Measurements from ENCODE around the gene BCKDK.
"Not testable (repeated sequence)": the region's sequence is repeated elsewhere in the genome, so short reads cannot be mapped to it uniquely, and the experiment has no call there.

The BCKDK gene

GRCh38 chr16:31094424-31095120, 13.6 kb upstream of the BCKDK start, which contains the start of gene VKORC1:
VKORC1 (minus strand) TSS chr16:31094797; CDS start chr16:31094729, 68 bp downstream.
- no peak for TF ChIP-seq EZH2phosphoT487 (IDR thresholded peaks at IDR 0.05; ENCODE audit: borderline replicate concordance, low read length)
- TF ChIP-seq, protein P1, sequence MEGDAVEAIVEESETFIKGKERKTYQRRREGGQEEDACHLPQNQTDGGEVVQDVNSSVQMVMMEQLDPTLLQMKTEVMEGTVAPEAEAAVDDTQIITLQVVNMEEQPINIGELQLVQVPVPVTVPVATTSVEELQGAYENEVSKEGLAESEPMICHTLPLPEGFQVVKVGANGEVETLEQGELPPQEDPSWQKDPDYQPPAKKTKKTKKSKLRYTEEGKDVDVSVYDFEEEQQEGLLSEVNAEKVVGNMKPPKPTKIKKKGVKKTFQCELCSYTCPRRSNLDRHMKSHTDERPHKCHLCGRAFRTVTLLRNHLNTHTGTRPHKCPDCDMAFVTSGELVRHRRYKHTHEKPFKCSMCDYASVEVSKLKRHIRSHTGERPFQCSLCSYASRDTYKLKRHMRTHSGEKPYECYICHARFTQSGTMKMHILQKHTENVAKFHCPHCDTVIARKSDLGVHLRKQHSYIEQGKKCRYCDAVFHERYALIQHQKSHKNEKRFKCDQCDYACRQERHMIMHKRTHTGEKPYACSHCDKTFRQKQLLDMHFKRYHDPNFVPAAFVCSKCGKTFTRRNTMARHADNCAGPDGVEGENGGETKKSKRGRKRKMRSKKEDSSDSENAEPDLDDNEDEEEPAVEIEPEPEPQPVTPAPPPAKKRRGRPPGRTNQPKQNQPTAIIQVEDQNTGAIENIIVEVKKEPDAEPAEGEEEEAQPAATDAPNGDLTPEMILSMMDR (IDR thresholded peaks at IDR 0.05; ENCODE audit: low read depth, low read length, poor library complexity, severe bottlenecking) = peak; percentile 9
- Histone ChIP-seq H3K27me3 (ENCODE audit: control insufficient read depth, low read length) (no peaks in the 10 kb centered on the region), H4K20me1 (ENCODE audit: control insufficient read depth, insufficient read depth, low read depth, low read length) (no peaks in the 10 kb centered on the region), H3K4me3 (ENCODE audit: low read length) (peak within 1 kb of the TSS; percentile 88), H3K9me3 (ENCODE audit: control insufficient read depth, insufficient read depth, low read length) (no peaks in the 10 kb centered on the region), H3F3A (ENCODE audit: control insufficient read depth, insufficient read depth) (no peaks in the 10 kb centered on the region), H3K9me2 (replicated peaks; ENCODE audit: control insufficient read depth, low read length) (no peaks in the 10 kb centered on the region), H3K4me1 (ENCODE audit: control insufficient read depth, low read length) (peaks cover 16% of the 10 kb centered on the region), H3K27ac (ENCODE audit: low read depth, low read length) (peak within 1 kb of the TSS; percentile 70), H3K36me3 (ENCODE audit: control insufficient read depth, low read length) (peaks cover 13% of the 10 kb centered on the region), H3K79me2 (ENCODE audit: control insufficient read depth, low read length) (peaks cover 30% of the 10 kb centered on the region), H3K4me2 (ENCODE audit: low read length) (peak within 1 kb of the TSS; percentile 91)

GRCh38 chr16:31099860-31100638, 8.1 kb upstream of the BCKDK start:
- Histone ChIP-seq H3K9me3 (ENCODE audit: control insufficient read depth, insufficient read depth, low read length) (no peaks in the 10 kb centered on the region), H3K27ac (ENCODE audit: low read depth, low read length) (no peak overlapping the region), H3K4me3 (ENCODE audit: low read length) (no peak overlapping the region), H3K36me3 (ENCODE audit: control insufficient read depth, low read length) (no peaks in the 10 kb centered on the region), H3K4me2 (ENCODE audit: low read length) (no peak overlapping the region), H3K4me1 (ENCODE audit: control insufficient read depth, low read length) (peaks cover 8% of the 10 kb centered on the region), H4K20me1 (ENCODE audit: control insufficient read depth, insufficient read depth, low read depth, low read length) (no peaks in the 10 kb centered on the region), H3K27me3 (ENCODE audit: control insufficient read depth, low read length) (no peaks in the 10 kb centered on the region), H3K9me2 (replicated peaks; ENCODE audit: control insufficient read depth, low read length) (no peaks in the 10 kb centered on the region), H3F3A (ENCODE audit: control insufficient read depth, insufficient read depth) (no peaks in the 10 kb centered on the region), H3K79me2 (ENCODE audit: control insufficient read depth, low read length) (no peaks in the 10 kb centered on the region)
- TF ChIP-seq, protein P1 (IDR thresholded peaks at IDR 0.05; ENCODE audit: low read depth, low read length, poor library complexity, severe bottlenecking) = no peak
- TF ChIP-seq EZH2phosphoT487 (IDR thresholded peaks at IDR 0.05; ENCODE audit: borderline replicate concordance, low read length) = no peak

- not testable (repeated sequence) for H3K4me1 ChIP-seq (ENCODE audit: control insufficient read depth, low read length); H3K79me2 ChIP-seq (ENCODE audit: control insufficient read depth, low read length); H3K9me2 ChIP-seq (replicated peaks; ENCODE audit: control insufficient read depth, low read length); H3K4me3 ChIP-seq (ENCODE audit: low read length); H3K4me2 ChIP-seq (ENCODE audit: low read length); H3K27ac ChIP-seq (ENCODE audit: low read depth, low read length); H3K9me3 ChIP-seq (ENCODE audit: control insufficient read depth, insufficient read depth, low read length); H3K27me3 ChIP-seq (ENCODE audit: control insufficient read depth, low read length); H3K36me3 ChIP-seq (ENCODE audit: control insufficient read depth, low read length); H4K20me1 ChIP-seq (ENCODE audit: control insufficient read depth, insufficient read depth, low read depth, low read length); H3F3A ChIP-seq (ENCODE audit: control insufficient read depth, insufficient read depth)
Observed at GRCh38 chr16:31100876-31101641, 7.1 kb upstream of the BCKDK start.
